ENCODE data around the gene EOMES. TPM values are rescaled to one million over a fixed set of nuclear protein-coding genes. Genes with fewer than 3 reads are reported as not detected.

Gene EOMES
- total and polyA plus RNA-seq, 2 of the 8 experiments (the other 6 are each of a cell fraction or from before 2014, with no cell fraction given): 0.09 to 0.47 TPM

DNA sequence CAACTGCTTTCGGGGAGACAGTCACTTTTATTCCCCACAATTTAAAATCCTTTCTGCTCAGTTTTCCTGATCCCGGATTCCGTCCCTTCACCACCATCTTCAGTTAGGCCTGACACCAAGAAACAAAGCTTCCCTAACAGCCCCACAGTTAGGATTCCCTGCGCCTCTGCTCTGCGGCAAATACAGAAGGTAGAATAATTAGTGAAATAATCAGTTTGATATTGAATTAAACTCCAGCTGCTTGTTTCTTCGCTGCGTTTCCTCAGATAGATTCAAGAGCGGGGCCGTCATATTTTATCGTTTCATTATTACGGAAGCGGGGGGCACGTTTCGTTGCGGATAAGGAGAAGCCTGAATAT lies 1.3 kb upstream of the EOMES start:
- H3K23ac ChIP-seq (ENCODE audit: insufficient read length): no peak overlapping the region
- H2BK120ac ChIP-seq (replicated peaks; ENCODE audit: low read depth, low read length): no peak overlapping the region
- no peak overlapping the region for H4K8ac ChIP-seq (ENCODE audit: extremely low read depth, insufficient read depth, low read length)
- H2AK5ac ChIP-seq (ENCODE audit: low read depth, low read length): no peak overlapping the region
- peaks cover 14% of the 10 kb centered on the region for H3K23me2 ChIP-seq (ENCODE audit: low read depth, low read length)
- H3K79me1 ChIP-seq (ENCODE audit: low read depth, low read length): no peaks in the 10 kb centered on the region
- peaks cover 9 to 28% of the 10 kb centered on the region in 2 experiments for H4K20me1 ChIP-seq (replicated peaks in 1 of 2; ENCODE audit: control insufficient read depth in 1 of 2, insufficient read depth in 2 of 2, low read length in 2 of 2)
- ChIA-PET POLR2A (ENCODE audit: partially characterized antibody) (no interaction called here), CTCF (ENCODE audit: partially characterized antibody) (interaction anchor here (0.6 to 6.8 kb wide), 9 partner anchors 8 to 602 kb away, joined by 3 to 70 read pairs (median 3); no protein-coding TSS in a partner anchor)
- FAIRE-seq: no peak
- no peak overlapping the region for H4K5ac ChIP-seq (ENCODE audit: insufficient read length, low read depth, low read length)
- H3K4me2 ChIP-seq (ENCODE audit: insufficient read depth in 1 of 2, low read depth in 2 of 2, low read length in 2 of 2): peak overlapping the region; percentile 82 to 88
- no peaks in the 10 kb centered on the region for H3K79me2 ChIP-seq (ENCODE audit: control insufficient read depth in 1 of 2, insufficient read depth in 2 of 2, low read length in 2 of 2)
- no peak overlapping the region for H2BK20ac ChIP-seq (ENCODE audit: low read length)
- DNase-seq (ENCODE audit: low read depth in 1 of 2, low spot score in 2 of 2): no peak
- no peak overlapping the region for H3K4ac ChIP-seq (replicated peaks; ENCODE audit: insufficient read length, low read depth, low read length)
- peaks cover 72 to 99% (median 85%) of the 10 kb centered on the region in 4 experiments for H3K27me3 ChIP-seq (replicated peaks in 1 of 4; ENCODE audit: control insufficient read depth in 3 of 4, extremely low read depth in 1 of 4, insufficient read depth in 3 of 4, low read length in 3 of 4)
- H2BK5ac ChIP-seq (ENCODE audit: low read depth, low read length): no peak overlapping the region
- WGBS, 2 experiments (ENCODE audit: extremely low coverage in 1 of 2, insufficient coverage in 1 of 2, insufficient read length in 1 of 2, insufficient replicate concordance in 2 of 2, low coverage in 1 of 2, low lambda C conversion rate in 2 of 2, missing lambda C conversion rate in 1 of 2): 5% methylated on average over 15 of the region's 15 CpGs; no CpG with 5 or more reads in 1 of the 2 experiments
- H3K18ac ChIP-seq (ENCODE audit: extremely low read depth, low read length): 0 out of 2 replicates have a peak overlapping the region, but pooled peaks have one; percentile 2
- H3K27ac ChIP-seq (ENCODE audit: low read depth, low read length): no peak overlapping the region
- H3K4me1 ChIP-seq (replicated peaks in 1 of 4; ENCODE audit: control insufficient read depth in 3 of 4, insufficient read depth in 4 of 4, low read length in 3 of 4): peaks cover 10 to 32% (median 14%) of the 10 kb centered on the region in 4 experiments
- H3K4me3 ChIP-seq (ENCODE audit: extremely low read depth in 1 of 4, insufficient read depth in 2 of 4, low read depth in 3 of 4, low read length in 4 of 4): peak overlapping the region in 3 of 4 experiments; percentile 5 to 64 (median 17); a peak in 4 of 8 replicates
- no peak overlapping the region for H2AFZ ChIP-seq (ENCODE audit: low read length)
- H3K36me3 ChIP-seq (ENCODE audit: control insufficient read depth in 2 of 4, insufficient read depth in 4 of 4, low read length in 3 of 4): no peaks in the 10 kb centered on the region
- H3K9me3 ChIP-seq (ENCODE audit: insufficient read depth in 2 of 2, low read depth in 1 of 2, low read length in 1 of 2): no peaks in the 10 kb centered on the region
- no peak overlapping the region for H3K14ac ChIP-seq (ENCODE audit: insufficient read length)
- no peak overlapping the region for H4K91ac ChIP-seq (replicated peaks; ENCODE audit: insufficient read length, low read length)
- H3K56ac ChIP-seq (replicated peaks; ENCODE audit: insufficient read length, low read depth, low read length): no peak overlapping the region
- no peak overlapping the region for H2BK15ac ChIP-seq (ENCODE audit: low read length)
- no peak overlapping the region for H3K9ac ChIP-seq (replicated peaks in 1 of 4; ENCODE audit: extremely low read depth in 1 of 4, low read depth in 3 of 4, low read length in 3 of 4)
- H2BK12ac ChIP-seq (ENCODE audit: low read depth, low read length): peak overlapping the region; percentile 42; the same call in 1 of the 2 replicates
- TF ChIP-seq POLR2AphosphoS5 (IDR thresholded peaks at IDR 0.05; ENCODE audit: low read depth, low read length): no peak

Data from H1 (cell line).